CD4-positive, alpha-beta T cell (primary cell): ENCODE measurements around the gene TXNRD2. TPM values are rescaled to one million over a fixed set of nuclear protein-coding genes. Genes with fewer than 3 reads are reported as not detected.

Source experiments
- ATAC-seq: fragments of 200-7000 bp; cut with Tn5 transposase; one replicate; pipeline ENCODE4 v1.10.0; 2022; ENCODE audit warnings: mild to moderate bottlenecking; ENCODE audit not compliant: poor library complexity
- CTCF ChIA-PET: fragments of 350-600 bp; sonication (Branson Sonifier 250); formaldehyde crosslinking; loops from one replicate; lab custom pipeline; 2021; ENCODE audit warnings: antibody characterized with exemption, inconsistent platforms; lab: Charles Lee
- POLR2A ChIA-PET: fragments of 350-600 bp; sonication (Branson Sonifier 250); formaldehyde crosslinking; loops from one replicate; lab custom pipeline; 2021; ENCODE audit warnings: antibody characterized with exemption, inconsistent platforms; lab: Charles Lee
- DNase-seq, 14 experiments: peaks; one replicate each; pipeline ENCODE4 v3.0.0-alpha.2; 2013 to 2020; ENCODE audit warnings: mixed read lengths in 2 of 14
- H3K27ac ChIP-seq, 2 donors: one replicate each; pipeline versions ENCODE4 v1.5.1 to v1.7.0; 2013; ENCODE audit warnings: low read length in 2 of 2, low read depth in 1 of 2, mild to moderate bottlenecking in 1 of 2
- H3K27me3 ChIP-seq, 2 experiments: 1 replicate in 1 of 2; 2 replicates in 1 of 2; pipeline versions ENCODE4 v1.6.1 to v1.7.0; 2013; ENCODE audit warnings: low read length in 2 of 2, control low read depth in 1 of 2, mild to moderate bottlenecking in 1 of 2, moderate library complexity in 1 of 2; ENCODE audit not compliant: insufficient read depth in 2 of 2, control insufficient read depth in 1 of 2
- H3K36me3 ChIP-seq: one replicate; pipeline ENCODE4 v1.6.1; 2013; ENCODE audit warnings: low read length, control low read depth; ENCODE audit not compliant: insufficient read depth
- H3K4me1 ChIP-seq: one replicate; pipeline ENCODE4 v1.6.1; 2013; ENCODE audit warnings: low read length, control low read depth; ENCODE audit not compliant: insufficient read depth
- H3K4me3 ChIP-seq: one replicate; pipeline ENCODE4 v1.5.1; 2013; ENCODE audit warnings: mild to moderate bottlenecking, low read length, moderate library complexity
- H3K9me3 ChIP-seq, 2 experiments: 1 replicate in 1 of 2; 2 replicates in 1 of 2; pipeline versions ENCODE4 v1.6.1 to v1.7.0; 2013; ENCODE audit warnings: low read length in 2 of 2, mild to moderate bottlenecking in 2 of 2, control low read depth in 1 of 2, moderate library complexity in 1 of 2; ENCODE audit not compliant: control insufficient read depth in 1 of 2, insufficient read depth in 1 of 2
- H3K27ac Mint-ChIP-seq: one replicate; pipeline ENCODE4 v1.8.0; 2020; ENCODE audit warnings: mixed read lengths
- H3K27me3 Mint-ChIP-seq: one replicate; pipeline ENCODE4 v1.8.0; 2021; ENCODE audit warnings: mixed read lengths
- H3K36me3 Mint-ChIP-seq: one replicate; pipeline ENCODE4 v1.8.0; 2021; ENCODE audit warnings: low read depth, mixed read lengths
- H3K4me1 Mint-ChIP-seq: one replicate; pipeline ENCODE4 v1.8.0; 2021; ENCODE audit warnings: low read depth, mixed read lengths
- H3K4me3 Mint-ChIP-seq: one replicate; pipeline ENCODE4 v1.8.0; 2020; ENCODE audit warnings: mild to moderate bottlenecking, mixed read lengths
- H3K9me3 Mint-ChIP-seq: one replicate; pipeline ENCODE4 v1.8.0; 2020; ENCODE audit warnings: mixed read lengths
- CTCF ChIP-seq: fragments of 200-600 bp; IDR thresholded peaks from one replicate; pipeline ENCODE4 v1.8.0; 2022; ENCODE audit warnings: antibody characterized with exemption, mild to moderate bottlenecking
- intact Hi-C, 2 experiments: fragments of 100-400 bp; cut with DNase I in 1 of 2; cut with micrococcal nuclease in 1 of 2; formaldehyde crosslinking; loops; one replicate each; pipeline versions ENCODE4 v1.15.1 to v1.9.0; 2023 to 2025; cut with DNase I, micrococcal nuclease
- total RNA-seq, 174 experiments: library from RNA in 2 of 174; stranded (reverse) in 2 of 174; gene quantifications; one replicate each; pipeline ENCODE4 v1.2.3 and lab custom pipeline; 2021 to 2026

The TXNRD2 gene
- total RNA-seq, 2 experiments from 2014 or later = 18.6 to 19.5 TPM

- ChIA-PET CTCF (no interaction called here), POLR2A (no interaction called here)
- Mint-ChIP-seq H3K27me3 (no peaks in the 10 kb centered on the region), H3K9me3 (peaks cover 10% of the 10 kb centered on the region), H3K4me3 (no peak overlapping the region), H3K36me3 (peaks cover 44% of the 10 kb centered on the region), H3K27ac (no peak overlapping the region), H3K4me1 (no peaks in the 10 kb centered on the region)
- intact Hi-C loops = no loop called here
- no peaks in the 10 kb centered on the region for H3K27me3 ChIP-seq
- H3K36me3 ChIP-seq = peaks cover 10% of the 10 kb centered on the region
- no peak overlapping the region for H3K27ac ChIP-seq
- H3K4me3 ChIP-seq = no peak overlapping the region
- H3K4me1 ChIP-seq = no peaks in the 10 kb centered on the region
- peaks cover 8 to 9% of the 10 kb centered on the region in 2 experiments for H3K9me3 ChIP-seq
- TF ChIP-seq CTCF = no peak
- ATAC-seq (no peak), DNase-seq (no peak)
These were observed 8.0 kb downstream of the TXNRD2 start for GRCh38 chr22:19933341-19934241.

- ChIA-PET CTCF (no interaction called here), POLR2A (no interaction called here)
- TF ChIP-seq CTCF = no peak
- intact Hi-C loops = no loop called here
- H3K9me3 Mint-ChIP-seq = peaks cover 10% of the 10 kb centered on the region
- no peaks in the 10 kb centered on the region for H3K27me3 Mint-ChIP-seq
- peaks cover 10% of the 10 kb centered on the region for H3K36me3 ChIP-seq
- no peaks in the 10 kb centered on the region for H3K27me3 ChIP-seq
- H3K4me1 ChIP-seq = no peaks in the 10 kb centered on the region
- no peak for ATAC-seq
- no peak overlapping the region for H3K27ac ChIP-seq
- H3K27ac Mint-ChIP-seq = no peak overlapping the region
- no peak overlapping the region for H3K4me3 Mint-ChIP-seq
- no peaks in the 10 kb centered on the region for H3K4me1 Mint-ChIP-seq
- peaks cover 40% of the 10 kb centered on the region for H3K36me3 Mint-ChIP-seq
- no peak for DNase-seq
- H3K4me3 ChIP-seq = no peak overlapping the region
- peaks cover 8 to 9% of the 10 kb centered on the region in 2 experiments for H3K9me3 ChIP-seq
These were observed 9.0 kb downstream of the TXNRD2 start for GRCh38 chr22:19932367-19933206.

- Histone ChIP-seq H3K4me1 (no peaks in the 10 kb centered on the region), H3K36me3 (peaks cover 10% of the 10 kb centered on the region), H3K9me3 (peaks cover 8 to 9% of the 10 kb centered on the region in 2 experiments), H3K27ac (no peak overlapping the region), H3K27me3 (no peaks in the 10 kb centered on the region), H3K4me3 (no peak overlapping the region)
- DNase-seq = no peak
- Mint-ChIP-seq H3K9me3 (peaks cover 6% of the 10 kb centered on the region), H3K4me3 (no peak overlapping the region), H3K4me1 (no peaks in the 10 kb centered on the region), H3K27ac (no peak overlapping the region), H3K27me3 (no peaks in the 10 kb centered on the region), H3K36me3 (peaks cover 30% of the 10 kb centered on the region)
- ChIA-PET CTCF (no interaction called here), POLR2A (no interaction called here)
- intact Hi-C loops = no loop called here
- ATAC-seq = no peak
- TF ChIP-seq CTCF = no peak
These were observed 10.1 kb downstream of the TXNRD2 start for GRCh38 chr22:19931514-19931913.
